Measurements from ENCODE around the gene DGKZ. TPM values are rescaled to one million over a fixed set of nuclear protein-coding genes. Genes with fewer than 3 reads are reported as not detected.

Gene DGKZ
- total and polyA plus RNA-seq, 2 donors (not counting 3 experiments of a cell fraction or from before 2014, with no cell fraction given), result 88.8 to 127 TPM

- no peak overlapping the region for H3K27ac ChIP-seq (ENCODE audit: insufficient read depth, low read depth, low read length)
- H2AFZ ChIP-seq (ENCODE audit: low read depth, low read length), result no peak overlapping the region
- POLR2A ChIA-PET, result no interaction called here
- H3K36me3 ChIP-seq (ENCODE audit: control insufficient read depth in 2 of 2, extremely low read depth in 1 of 2, insufficient read depth in 2 of 2, low read length in 2 of 2), result peaks cover 5 to 8% of the 10 kb centered on the region in 2 experiments
- H3K4me2 ChIP-seq (ENCODE audit: insufficient read depth, low read length), result no peak overlapping the region
- H3K9me3 ChIP-seq (replicated peaks; ENCODE audit: control insufficient read depth, insufficient read depth, low read length), result no peaks in the 10 kb centered on the region
- BruUV-seq (replicated peaks), result no TSS peak
- DNase-seq (ENCODE audit: low read depth, low spot score), result no peak
- H3K27me3 ChIP-seq (ENCODE audit: control insufficient read depth in 2 of 2, insufficient read depth in 2 of 2, low read length in 2 of 2), result no peaks in the 10 kb centered on the region
- dilution Hi-C loops (cut with MboI; ENCODE audit: extremely low pct_ligation_motif_present, low sequenced_read_pairs) (no loop called here), intact Hi-C loops (cut with micrococcal nuclease) (no loop called here)
- no peak for FAIRE-seq
- peaks cover 13% of the 10 kb centered on the region for H3K4me1 ChIP-seq (ENCODE audit: control insufficient read depth, extremely low read depth, insufficient read depth, low read length)
- H3K9me1 ChIP-seq (replicated peaks; ENCODE audit: control insufficient read depth, extremely low read depth, insufficient read depth, low read length), result no peaks in the 10 kb centered on the region
- H4K20me1 ChIP-seq (replicated peaks; ENCODE audit: control insufficient read depth, extremely low read depth, insufficient read depth, low read length), result peaks cover 4% of the 10 kb centered on the region
- CTCF ChIA-PET, result interaction anchor here (0.9 to 10.8 kb wide), 3 partner anchors 8 to 117 kb away, joined by 4 to 200 read pairs (median 4); partner anchors contain the start of gene DGKZ
- TF ChIP-seq FOS (IDR thresholded peaks at IDR 0.05; ENCODE audit: borderline replicate concordance, insufficient read depth, low read length), result no peak
- H3K4me3 ChIP-seq (replicated peaks in 1 of 3; ENCODE audit: insufficient read depth in 1 of 3, low read depth in 1 of 3, low read length in 3 of 3), result no peak overlapping the region
- peaks cover 61% of the 10 kb centered on the region for H3K79me2 ChIP-seq (ENCODE audit: control insufficient read depth, insufficient read depth, low read length)
- no peak overlapping the region for H3K9ac ChIP-seq (replicated peaks; ENCODE audit: extremely low read depth, insufficient read depth, low read length)
Observed at GRCh38 chr11:46356924-46357482, 9.7 kb downstream of the DGKZ start.

- no peak for FAIRE-seq
- H3K4me2 ChIP-seq (ENCODE audit: insufficient read depth, low read length), result no peak overlapping the region
- dilution Hi-C loops (cut with MboI; ENCODE audit: extremely low pct_ligation_motif_present, low sequenced_read_pairs) (no loop called here), intact Hi-C loops (cut with micrococcal nuclease) (no loop called here)
- no peaks in the 10 kb centered on the region for H3K9me3 ChIP-seq (replicated peaks; ENCODE audit: control insufficient read depth, insufficient read depth, low read length)
- H2AFZ ChIP-seq (ENCODE audit: low read depth, low read length), result no peak overlapping the region
- no peak for TF ChIP-seq POLR2A (IDR thresholded peaks at IDR 0.05; ENCODE audit: low read depth, low read length)
- TF ChIP-seq, protein P1, sequence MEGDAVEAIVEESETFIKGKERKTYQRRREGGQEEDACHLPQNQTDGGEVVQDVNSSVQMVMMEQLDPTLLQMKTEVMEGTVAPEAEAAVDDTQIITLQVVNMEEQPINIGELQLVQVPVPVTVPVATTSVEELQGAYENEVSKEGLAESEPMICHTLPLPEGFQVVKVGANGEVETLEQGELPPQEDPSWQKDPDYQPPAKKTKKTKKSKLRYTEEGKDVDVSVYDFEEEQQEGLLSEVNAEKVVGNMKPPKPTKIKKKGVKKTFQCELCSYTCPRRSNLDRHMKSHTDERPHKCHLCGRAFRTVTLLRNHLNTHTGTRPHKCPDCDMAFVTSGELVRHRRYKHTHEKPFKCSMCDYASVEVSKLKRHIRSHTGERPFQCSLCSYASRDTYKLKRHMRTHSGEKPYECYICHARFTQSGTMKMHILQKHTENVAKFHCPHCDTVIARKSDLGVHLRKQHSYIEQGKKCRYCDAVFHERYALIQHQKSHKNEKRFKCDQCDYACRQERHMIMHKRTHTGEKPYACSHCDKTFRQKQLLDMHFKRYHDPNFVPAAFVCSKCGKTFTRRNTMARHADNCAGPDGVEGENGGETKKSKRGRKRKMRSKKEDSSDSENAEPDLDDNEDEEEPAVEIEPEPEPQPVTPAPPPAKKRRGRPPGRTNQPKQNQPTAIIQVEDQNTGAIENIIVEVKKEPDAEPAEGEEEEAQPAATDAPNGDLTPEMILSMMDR (IDR thresholded peaks at IDR 0.05; ENCODE audit: extremely low read depth in 1 of 2, insufficient read depth in 1 of 2, low read depth in 1 of 2, low read length in 2 of 2), result no peak
- H3K27me3 ChIP-seq (ENCODE audit: control insufficient read depth in 2 of 2, insufficient read depth in 2 of 2, low read length in 2 of 2), result no peaks in the 10 kb centered on the region
- peaks cover 18% of the 10 kb centered on the region for H3K4me1 ChIP-seq (ENCODE audit: control insufficient read depth, extremely low read depth, insufficient read depth, low read length)
- H3K9me1 ChIP-seq (replicated peaks; ENCODE audit: control insufficient read depth, extremely low read depth, insufficient read depth, low read length), result no peaks in the 10 kb centered on the region
- H4K20me1 ChIP-seq (replicated peaks; ENCODE audit: control insufficient read depth, extremely low read depth, insufficient read depth, low read length), result peaks cover 4% of the 10 kb centered on the region
- H3K79me2 ChIP-seq (ENCODE audit: control insufficient read depth, insufficient read depth, low read length), result peaks cover 62% of the 10 kb centered on the region
- peaks cover 5 to 8% of the 10 kb centered on the region in 2 experiments for H3K36me3 ChIP-seq (ENCODE audit: control insufficient read depth in 2 of 2, extremely low read depth in 1 of 2, insufficient read depth in 2 of 2, low read length in 2 of 2)
- H3K4me3 ChIP-seq (replicated peaks in 1 of 3; ENCODE audit: insufficient read depth in 1 of 3, low read depth in 1 of 3, low read length in 3 of 3), result no peak overlapping the region
- BruUV-seq (replicated peaks), result no TSS peak
- ChIA-PET POLR2A (no interaction called here), CTCF (interaction anchor here (0.9 to 10.8 kb wide), 3 partner anchors 7 to 118 kb away, joined by 4 to 200 read pairs (median 4); partner anchors contain the start of gene DGKZ)
- H3K9ac ChIP-seq (replicated peaks; ENCODE audit: extremely low read depth, insufficient read depth, low read length), result no peak overlapping the region
- no peak overlapping the region for H3K27ac ChIP-seq (ENCODE audit: insufficient read depth, low read depth, low read length)
- DNase-seq (ENCODE audit: low read depth, low spot score), result no peak
Observed at GRCh38 chr11:46357483-46357936, 10.2 kb downstream of the DGKZ start.
